ENCODE results near the gene CEP112. TPM values are rescaled to one million over a fixed set of nuclear protein-coding genes. Genes with fewer than 3 reads are reported as not detected.

CEP112 gene
- total RNA-seq, 2 experiments from 2014 or later = 1.2 to 1.5 TPM

GRCh38 chr17:65763786-65764185, 428.1 kb downstream of the CEP112 start:
- no peak overlapping the region for H3K4me3 Mint-ChIP-seq
- intact Hi-C loops (cut with micrococcal nuclease) = no loop called here
- H3K36me3 Mint-ChIP-seq (ENCODE audit: low read depth) = no peaks in the 10 kb centered on the region
- no peaks in the 10 kb centered on the region for H3K9me3 Mint-ChIP-seq
- no peak overlapping the region for H3K27ac Mint-ChIP-seq
- H3K27me3 Mint-ChIP-seq = peaks cover 5% of the 10 kb centered on the region
- DNase-seq (no peak), ATAC-seq (no peak)
- H3K4me1 Mint-ChIP-seq (ENCODE audit: low read depth) = no peaks in the 10 kb centered on the region
- ChIA-PET CTCF (interaction anchor here (1.0 kb wide), 1 partner anchor 41 kb away, joined by 3 read pairs; no protein-coding TSS in a partner anchor), POLR2A (no interaction called here)
- TF ChIP-seq CTCF (IDR thresholded peaks at IDR 0.05) = no peak

GRCh38 chr17:65762973-65763372, 429.0 kb downstream of the CEP112 start:
- no peak overlapping the region for H3K4me3 Mint-ChIP-seq
- no peaks in the 10 kb centered on the region for H3K36me3 Mint-ChIP-seq (ENCODE audit: low read depth)
- TF ChIP-seq CTCF (IDR thresholded peaks at IDR 0.05) = no peak

GRCh38 chr17:65759532-65759931, 432.4 kb downstream of the CEP112 start:
- intact Hi-C loops (cut with micrococcal nuclease) = no loop called here
- TF ChIP-seq CTCF (IDR thresholded peaks at IDR 0.05) = no peak
- ChIA-PET POLR2A (no interaction called here), CTCF (no interaction called here)
- H3K27ac Mint-ChIP-seq = no peak overlapping the region
- H3K4me3 Mint-ChIP-seq = no peak overlapping the region
- H3K27me3 Mint-ChIP-seq = peaks cover 4% of the 10 kb centered on the region
- no peaks in the 10 kb centered on the region for H3K4me1 Mint-ChIP-seq (ENCODE audit: low read depth)
- DNase-seq = no peak
- H3K9me3 Mint-ChIP-seq = no peaks in the 10 kb centered on the region
- no peak for ATAC-seq
- H3K36me3 Mint-ChIP-seq (ENCODE audit: low read depth) = no peaks in the 10 kb centered on the region

More at GRCh38 chr17:65762973-65763372, 429.0 kb downstream of the CEP112 start:
- ChIA-PET CTCF (interaction anchor here (1.0 kb wide), 1 partner anchor 40 kb away, joined by 3 read pairs; no protein-coding TSS in a partner anchor), POLR2A (no interaction called here)
- Mint-ChIP-seq H3K4me1 (ENCODE audit: low read depth) (no peaks in the 10 kb centered on the region), H3K9me3 (no peaks in the 10 kb centered on the region), H3K27me3 (peaks cover 4% of the 10 kb centered on the region), H3K27ac (no peak overlapping the region)
- no peak for ATAC-seq
- DNase-seq = no peak
- intact Hi-C loops (cut with micrococcal nuclease) = no loop called here

- ChIA-PET POLR2A (no interaction called here), CTCF (no interaction called here)
- H3K9me3 Mint-ChIP-seq = no peaks in the 10 kb centered on the region
- H3K27ac Mint-ChIP-seq = no peak overlapping the region
- DNase-seq (no peak), ATAC-seq (no peak)
- no peak overlapping the region for H3K4me3 Mint-ChIP-seq
- H3K4me1 Mint-ChIP-seq (ENCODE audit: low read depth) = peaks cover 3% of the 10 kb centered on the region
- H3K27me3 Mint-ChIP-seq = no peaks in the 10 kb centered on the region
- no peaks in the 10 kb centered on the region for H3K36me3 Mint-ChIP-seq (ENCODE audit: low read depth)
- TF ChIP-seq CTCF (IDR thresholded peaks at IDR 0.05) = no peak
- intact Hi-C loops (cut with micrococcal nuclease) = no loop called here
Measured at GRCh38 chr17:65756760-65757159, 435.2 kb downstream of the CEP112 start.

- no peak for TF ChIP-seq CTCF (IDR thresholded peaks at IDR 0.05)
- Mint-ChIP-seq H3K4me1 (ENCODE audit: low read depth) (peaks cover 10% of the 10 kb centered on the region), H3K36me3 (ENCODE audit: low read depth) (no peaks in the 10 kb centered on the region), H3K9me3 (no peaks in the 10 kb centered on the region), H3K4me3 (no peak overlapping the region), H3K27ac (no peak overlapping the region), H3K27me3 (no peaks in the 10 kb centered on the region)
- intact Hi-C loops (cut with micrococcal nuclease) = no loop called here
- POLR2A ChIA-PET = no interaction called here
- no peak for ATAC-seq
- no peak for DNase-seq
- CTCF ChIA-PET = no interaction called here
Measured at GRCh38 chr17:65755799-65756198, 436.1 kb downstream of the CEP112 start.

Data from activated CD8-positive, alpha-beta T cell treated with anti-CD3 and anti-CD28 coated beads for 36 hours (primary cell).